Measurements from ENCODE around the gene TTC9C. TPM values are rescaled to one million over a fixed set of nuclear protein-coding genes. Genes with fewer than 3 reads are reported as not detected.
"Not testable (repeated sequence)": the region's sequence is repeated elsewhere in the genome, so short reads cannot be mapped to it uniquely, and the experiment has no call there.

The TTC9C gene, protein sequence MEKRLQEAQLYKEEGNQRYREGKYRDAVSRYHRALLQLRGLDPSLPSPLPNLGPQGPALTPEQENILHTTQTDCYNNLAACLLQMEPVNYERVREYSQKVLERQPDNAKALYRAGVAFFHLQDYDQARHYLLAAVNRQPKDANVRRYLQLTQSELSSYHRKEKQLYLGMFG
- total RNA-seq (ENCODE audit: insufficient read depth, low replicate concordance) = 27.0 TPM

DNA sequence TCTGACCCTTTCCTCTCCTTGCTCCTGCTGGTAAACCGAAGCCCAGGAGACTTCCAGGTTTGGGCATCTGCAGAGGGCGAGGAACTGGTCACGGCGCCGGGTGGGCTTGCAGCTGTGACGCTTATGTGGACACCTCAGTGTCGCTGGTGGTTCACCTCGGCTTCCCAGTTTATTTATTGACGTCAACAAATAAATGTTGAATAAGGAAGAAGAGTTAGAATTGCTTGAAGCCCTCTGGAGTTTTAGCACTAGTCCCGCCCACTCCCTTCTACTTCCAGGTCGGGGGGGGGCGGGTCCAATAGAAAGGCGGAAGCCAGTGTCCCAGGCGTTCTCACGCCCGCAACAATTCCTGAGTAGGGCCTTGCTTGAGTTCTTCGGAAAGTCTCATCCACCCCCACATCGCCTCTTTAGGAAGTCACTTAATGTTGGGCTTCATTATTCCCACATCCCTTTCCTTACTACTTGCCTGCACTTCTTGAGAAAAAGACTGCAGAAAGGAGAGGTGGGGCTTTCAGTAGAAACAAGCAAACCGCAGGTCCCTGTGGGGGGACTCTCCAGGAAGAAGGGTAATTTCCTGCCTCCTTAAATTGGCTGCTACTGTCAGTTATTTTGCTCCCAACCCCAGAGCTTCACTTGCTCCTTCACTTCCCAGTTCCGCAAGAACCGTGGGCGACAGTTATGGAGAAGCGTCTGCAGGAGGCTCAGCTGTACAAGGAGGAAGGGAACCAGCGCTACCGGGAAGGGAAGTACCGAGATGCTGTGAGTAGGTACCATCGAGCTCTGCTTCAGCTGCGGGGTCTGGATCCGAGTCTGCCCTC lies at the start of gene TTC9C:
TTC9C (plus strand) TSS at position 316 of the 818 bp plus-strand sequence; CDS start at position 679, 363 bp downstream.
- peak; percentile 95 for DNase-seq (ENCODE audit: low spot score)

DNA sequence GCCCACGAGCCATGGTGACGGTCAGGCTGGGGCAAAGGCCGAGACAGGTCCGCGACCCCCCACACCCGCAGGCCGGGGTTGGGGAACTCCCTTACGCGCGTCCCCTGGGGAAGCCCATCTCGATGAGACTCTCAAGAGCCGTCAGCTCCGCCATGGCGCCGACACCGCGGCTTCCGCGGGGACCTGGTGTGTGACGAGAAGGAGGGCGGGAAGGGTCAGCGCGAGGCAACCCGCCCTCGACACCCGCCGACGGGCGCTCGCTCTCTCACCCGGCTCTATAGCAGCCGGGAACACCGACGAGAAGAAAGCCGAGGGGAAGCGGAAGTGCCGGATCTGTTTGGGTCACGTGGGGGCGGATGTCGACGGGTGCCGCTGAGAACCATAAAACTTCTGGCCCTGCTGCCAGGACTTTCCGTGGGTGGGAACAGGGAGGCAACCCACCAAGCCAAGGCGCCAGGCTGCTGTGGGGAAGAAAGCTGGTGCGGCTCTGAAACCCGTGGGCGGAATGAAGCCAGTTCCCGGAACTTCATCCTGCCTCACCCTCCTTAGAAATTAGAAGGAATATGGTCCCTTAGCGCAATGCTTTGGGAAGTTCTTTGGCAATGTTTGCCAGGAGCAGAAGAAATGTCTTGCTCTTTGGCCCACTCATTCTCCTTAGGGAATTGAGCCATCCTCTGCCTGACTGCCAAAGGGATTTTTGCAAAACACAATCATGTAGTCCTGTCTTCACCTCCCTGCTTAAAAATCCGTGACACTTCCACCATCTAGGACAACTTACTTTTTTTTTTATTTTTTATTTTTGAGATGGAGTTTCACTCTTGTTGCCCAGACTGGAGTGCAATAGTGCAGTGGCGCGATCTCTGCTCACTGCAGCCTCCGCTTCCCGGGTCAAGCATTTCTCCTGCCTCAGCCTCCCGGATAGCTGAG lies 49.3 kb upstream of the TTC9C start, which contains the start of gene UBXN1:
UBXN1 (minus strand) TSS at position 304 of the 927 bp plus-strand sequence; CDS start at position 154, 150 bp downstream.
- peak; percentile 93 for DNase-seq (ENCODE audit: low spot score)

DNA sequence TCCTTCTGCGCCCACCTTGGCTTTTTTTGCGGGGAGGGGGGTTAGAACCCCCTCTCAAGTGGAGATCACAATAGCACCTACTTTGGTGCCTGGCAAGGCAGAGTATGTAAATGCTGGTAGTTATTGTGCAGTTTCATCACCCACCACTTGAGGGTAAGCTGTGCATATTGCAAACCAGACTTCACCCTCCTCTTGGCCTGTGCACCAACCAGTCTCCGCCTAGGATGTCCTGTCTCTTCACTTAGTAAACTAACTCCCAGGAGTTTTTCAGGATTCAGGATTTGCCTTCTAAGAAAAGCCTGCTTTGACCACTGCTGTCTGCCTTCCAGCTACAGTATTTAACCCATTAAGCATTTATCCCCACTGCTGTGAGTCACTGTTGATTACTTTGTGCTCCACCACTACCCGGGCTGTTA lies 47.5 kb upstream of the TTC9C start:
- DNase-seq (ENCODE audit: low spot score) = peak; percentile 82

DNA sequence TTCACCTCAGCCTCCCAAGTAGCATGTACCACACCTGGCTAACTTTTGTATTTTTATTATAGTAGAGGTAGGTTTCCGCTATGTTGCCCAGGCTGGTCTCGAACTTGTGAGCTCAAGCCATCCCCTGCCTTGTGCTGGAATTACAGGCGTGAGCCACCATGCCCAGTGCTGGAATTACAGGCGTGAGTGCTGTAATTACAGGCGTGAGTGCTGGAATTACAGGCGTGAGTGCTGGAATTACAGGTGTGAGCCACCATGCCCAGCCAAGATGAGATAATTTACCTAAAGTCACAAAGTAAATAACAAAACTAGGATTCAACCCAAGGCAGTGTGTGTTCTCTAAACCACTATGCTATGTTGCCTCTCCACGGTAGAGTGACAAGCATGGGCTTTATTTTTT lies 45.8 kb upstream of the TTC9C start:
- DNase-seq (ENCODE audit: low spot score) = no peak

- DNase-seq (ENCODE audit: low spot score) = no peak
These were observed 40.5 kb upstream of the TTC9C start for GRCh38 chr11:62687508-62688396.

GRCh38 chr11:62688491-62688890 lies 39.8 kb upstream of the TTC9C start:
- peak; percentile 49 for DNase-seq (ENCODE audit: low spot score)

DNA sequence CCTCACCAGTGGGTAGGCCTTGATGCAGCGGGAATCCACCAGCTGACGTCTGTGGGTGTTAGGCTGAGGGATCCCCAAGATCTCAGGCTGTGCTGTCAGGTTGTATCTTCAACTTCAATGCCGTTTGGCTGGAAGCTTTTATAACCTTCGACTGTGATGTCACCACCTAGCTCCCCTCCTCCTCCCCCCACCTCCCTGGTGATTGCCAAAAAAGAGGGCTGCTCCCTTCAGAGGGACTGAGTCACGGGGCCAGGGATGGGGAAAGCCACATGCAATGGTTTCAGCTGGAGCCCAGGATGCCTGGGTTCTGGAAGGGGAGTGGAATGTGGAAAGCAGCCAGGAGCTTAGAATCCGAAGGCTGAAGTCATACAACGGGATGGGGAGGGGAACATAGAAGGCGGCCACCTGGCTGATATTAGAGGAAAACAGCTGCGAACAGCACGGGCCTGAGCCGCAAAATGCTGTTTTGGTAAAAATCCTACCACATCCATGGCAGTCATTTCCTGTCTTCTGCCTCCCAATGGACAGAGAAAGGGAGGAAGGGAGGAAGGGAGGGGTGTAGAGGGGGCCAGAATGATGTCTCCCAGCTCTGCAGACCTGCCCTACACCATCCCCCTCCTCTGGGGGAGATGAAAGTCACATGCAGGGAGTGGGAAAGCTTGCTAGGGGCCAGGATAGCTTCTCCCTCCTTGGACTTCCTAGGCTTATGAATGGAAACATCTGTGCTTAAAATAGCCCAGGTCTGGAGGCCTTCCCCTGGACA lies 38.7 kb upstream of the TTC9C start, which contains the start of gene LRRN4CL:
LRRN4CL (minus strand) TSS at position 110 of the 763 bp plus-strand sequence. CDS start 1,022 bp downstream, outside the sequence.
- peak; percentile 90 for DNase-seq (ENCODE audit: low spot score)

GRCh38 chr11:62693624-62694023 lies 34.7 kb upstream of the TTC9C start:
- not testable (repeated sequence) for DNase-seq (ENCODE audit: low spot score)

DNA sequence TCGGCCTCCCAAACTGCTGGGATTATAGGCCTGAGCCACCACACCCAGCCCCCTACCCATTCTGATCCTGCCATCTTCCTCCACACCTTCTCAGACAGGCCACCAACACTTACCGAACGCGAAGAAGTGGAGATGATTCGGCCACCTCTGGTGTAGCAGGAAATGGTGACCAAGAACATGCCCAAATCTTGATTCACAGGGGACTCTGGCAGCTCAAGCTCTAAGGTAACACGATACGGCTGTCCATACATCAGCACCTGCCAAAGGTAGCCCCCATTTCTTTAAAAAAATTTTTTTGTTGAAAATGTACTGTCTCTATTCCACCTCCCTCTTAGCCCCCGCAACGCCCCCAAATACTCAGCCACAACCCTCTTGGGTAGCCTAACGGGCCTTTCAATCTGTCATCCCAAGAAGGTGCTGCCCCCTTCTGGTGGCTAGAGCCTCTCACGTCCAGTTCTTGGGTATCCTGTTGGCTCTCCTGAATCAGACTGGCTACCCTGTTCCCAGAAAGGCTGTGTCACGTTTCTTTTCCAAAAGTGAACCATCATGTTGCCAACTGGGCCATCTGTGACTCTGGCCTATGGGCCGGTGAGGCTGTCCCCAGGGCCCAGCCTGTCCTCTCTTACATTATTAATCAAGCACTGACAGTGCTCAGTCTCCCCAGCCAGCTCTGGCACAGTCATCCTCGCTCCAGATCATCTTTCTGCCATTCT lies 33.7 kb upstream of the TTC9C start:
- peak; percentile 75 for DNase-seq (ENCODE audit: low spot score)

- no peak for DNase-seq (ENCODE audit: low spot score)
These were observed 26.0 kb upstream of the TTC9C start for GRCh38 chr11:62702246-62702645.

DNA sequence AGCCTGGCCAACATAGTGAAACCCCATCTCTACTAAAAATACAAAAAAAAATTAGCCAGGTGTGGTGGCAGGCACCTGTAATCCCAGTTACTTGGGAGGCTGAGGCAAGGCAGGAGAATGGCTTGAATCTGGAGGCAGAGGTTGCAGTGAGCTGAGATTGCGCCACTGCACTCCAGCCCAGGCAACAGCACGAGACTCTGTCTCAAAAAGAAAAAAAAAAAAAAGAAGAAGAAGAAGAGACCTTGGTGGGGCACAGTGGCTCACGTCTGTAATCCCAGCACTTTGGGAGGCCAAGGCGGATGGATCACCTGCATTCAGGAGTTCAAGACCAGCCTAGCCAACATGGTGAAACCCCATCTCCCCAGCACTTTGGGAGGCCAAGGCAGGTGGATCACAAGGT lies 24.4 kb upstream of the TTC9C start:
- DNase-seq (ENCODE audit: low spot score) = not testable (repeated sequence)

DNA sequence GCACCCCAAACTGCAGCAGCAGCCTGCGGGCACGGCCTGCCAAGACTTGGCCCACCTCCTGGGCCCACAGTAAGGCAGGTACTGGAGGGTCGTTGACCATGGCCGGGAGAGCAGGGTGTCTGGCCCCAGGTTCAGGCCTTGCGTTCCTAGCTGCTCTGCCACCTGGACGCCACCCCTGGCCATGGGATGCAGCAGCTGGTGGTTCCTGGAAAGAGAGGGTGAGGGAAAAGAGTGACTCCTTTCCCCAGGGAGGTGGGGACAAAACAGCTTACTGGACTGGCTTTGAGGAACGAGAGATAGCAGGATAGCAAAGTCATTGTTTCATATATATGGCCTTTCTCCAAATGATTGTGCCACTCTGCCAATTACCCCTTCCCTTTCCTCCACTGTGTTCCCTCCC lies 22.9 kb upstream of the TTC9C start:
- DNase-seq (ENCODE audit: low spot score) = no peak

DNA sequence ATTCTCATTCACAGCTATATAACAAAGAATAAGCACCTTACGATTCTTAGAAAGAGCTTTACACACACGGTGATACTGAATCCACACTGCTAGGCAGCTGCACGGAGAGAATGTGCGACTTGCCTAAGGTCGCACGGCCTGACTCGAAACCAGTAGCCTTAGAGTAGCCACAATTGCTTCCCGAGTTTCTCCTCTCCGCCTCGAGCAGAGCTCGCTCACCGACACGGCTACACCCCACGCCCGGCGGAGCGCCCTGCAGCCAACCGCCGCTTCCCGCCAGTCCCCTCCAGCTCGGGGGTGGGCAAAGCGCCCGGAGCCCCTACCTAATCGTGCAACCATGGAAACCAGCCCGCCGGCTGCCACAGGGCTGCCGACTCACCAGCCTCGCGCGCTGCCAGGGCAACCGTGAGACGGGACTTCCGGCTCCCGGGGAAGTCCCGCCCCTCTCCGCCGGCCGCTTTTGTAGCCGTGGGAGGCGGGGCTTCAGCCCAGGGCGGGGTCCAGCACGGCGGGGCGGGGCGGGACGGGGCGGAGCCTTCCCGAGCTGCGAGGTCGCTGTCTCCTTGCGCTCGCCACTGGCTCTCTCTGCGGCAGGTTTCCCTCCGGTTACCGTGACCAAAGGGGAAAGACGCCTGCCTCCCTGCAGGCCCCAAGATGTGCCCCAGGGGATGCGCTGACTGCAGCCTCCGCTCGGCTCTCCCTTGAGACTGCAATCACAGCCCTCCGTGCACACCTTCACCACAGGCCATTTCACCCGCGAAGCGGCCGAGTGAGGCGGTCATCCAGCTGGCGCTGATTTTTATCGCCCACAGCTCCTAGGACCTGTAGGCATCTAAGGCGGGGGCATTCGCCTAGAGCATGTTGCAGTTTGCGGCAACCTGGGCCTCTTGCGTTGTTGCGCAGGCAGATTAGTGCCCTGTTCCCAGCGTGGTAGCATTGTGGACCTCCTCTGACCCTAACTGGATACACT lies 22.1 kb upstream of the TTC9C start:
- peak; percentile 97 for DNase-seq (ENCODE audit: low spot score)

GRCh38 chr11:62706850-62707247 lies 21.4 kb upstream of the TTC9C start:
- DNase-seq (ENCODE audit: low spot score) = no peak

DNA sequence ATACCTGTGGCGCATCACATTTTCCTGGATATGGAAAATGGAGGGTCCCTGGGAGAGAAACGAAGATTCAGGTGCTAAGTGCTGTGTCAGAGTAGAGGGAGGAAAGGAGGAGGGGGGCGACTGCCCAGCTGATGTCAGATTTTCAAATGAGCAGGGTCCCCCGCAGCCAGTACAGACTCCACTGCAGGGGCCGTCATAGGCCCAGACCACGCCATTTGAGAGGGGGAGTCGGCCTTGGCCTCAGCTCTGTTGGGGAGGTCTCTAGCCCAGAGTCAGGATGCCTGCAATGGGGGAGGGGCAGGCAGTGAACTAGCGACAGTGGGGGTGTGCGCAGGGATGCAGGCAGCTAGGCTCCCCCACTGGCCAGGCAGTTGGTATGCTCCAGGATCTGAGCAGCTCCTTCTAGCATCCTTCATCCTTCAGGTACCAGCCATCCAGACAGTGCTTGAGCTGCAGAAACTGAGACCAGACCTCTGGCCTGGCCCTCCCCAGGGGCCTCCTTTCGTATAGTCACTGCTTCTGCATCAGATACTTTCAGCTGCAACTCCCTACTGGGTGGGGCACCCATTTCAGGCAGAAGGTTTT lies 20.9 kb upstream of the TTC9C start, which contains the start of the genes BSCL2 and GNG3:
BSCL2 (minus strand) TSS at position 148 of the 585 bp plus-strand sequence. CDS start 229 bp downstream, outside the sequence.
GNG3 (plus strand) TSS at position 400 of the 585 bp plus-strand sequence. CDS start 620 bp downstream, outside the sequence.
- DNase-seq (ENCODE audit: low spot score) = peak; percentile 47

DNA sequence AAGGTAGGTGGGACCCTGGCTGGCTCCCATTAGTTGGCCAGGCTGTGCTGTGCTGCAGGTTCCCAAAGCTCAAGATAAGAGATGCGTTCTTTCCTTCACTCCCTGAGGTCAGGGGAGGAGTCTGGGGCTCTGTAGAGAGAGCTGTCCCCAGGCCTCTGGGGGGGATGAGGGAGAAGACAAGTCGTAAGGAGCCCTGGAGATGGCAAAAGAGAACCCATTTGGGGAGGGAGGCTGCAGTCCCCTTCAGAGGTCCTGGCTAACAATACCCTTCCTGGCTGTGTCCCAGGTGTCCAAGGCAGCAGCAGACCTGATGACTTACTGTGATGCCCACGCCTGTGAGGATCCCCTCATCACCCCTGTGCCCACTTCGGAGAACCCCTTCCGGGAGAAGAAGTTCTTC lies 19.9 kb upstream of the TTC9C start:
- DNase-seq (ENCODE audit: low spot score) = no peak

DNA sequence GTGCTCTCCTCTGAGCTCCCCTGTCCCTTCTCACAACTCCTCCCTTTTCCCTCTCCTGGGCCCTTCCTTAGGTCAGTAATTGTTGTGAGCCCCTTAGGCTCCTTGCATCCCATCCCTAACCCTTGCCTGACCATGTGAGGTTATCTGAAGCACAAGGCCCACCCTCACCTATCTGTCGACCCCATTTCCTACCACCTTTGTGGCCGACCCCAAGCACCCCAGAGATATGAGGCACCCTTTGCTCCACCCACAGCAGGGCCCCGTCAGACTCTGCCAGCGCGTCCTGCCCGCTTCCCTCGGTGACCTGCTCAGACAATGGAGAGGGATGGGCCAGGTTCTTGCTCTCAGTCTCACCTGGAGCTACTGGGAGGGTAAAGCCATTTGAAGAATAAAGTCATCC lies 19.5 kb upstream of the TTC9C start:
- DNase-seq (ENCODE audit: low spot score) = no peak

All from umbilical cord (tissue), 2 donors.